SH-SY5Y (cell line): ENCODE measurements around the gene SCAI.

Experiments
- GATA2 ChIP-seq: IDR thresholded peaks from 2 replicates; pipeline ENCODE4 v1.6.1; 2011; ENCODE audit warnings: mild to moderate bottlenecking, low read depth, low read length
- GATA3 ChIP-seq: IDR thresholded peaks from 2 replicates; pipeline ENCODE4 v1.6.1; 2011; ENCODE audit warnings: low read depth, mild to moderate bottlenecking, low read length, moderate library complexity

GRCh38 chr9:125151730-125152129, 8.4 kb upstream of the SCAI start:
- TF ChIP-seq GATA3, result no peak
- no peak for TF ChIP-seq GATA2
